NT2/D1 (cell line): ENCODE measurements around the gene TENT4B.
"Not testable (repeated sequence)": the region's sequence is repeated elsewhere in the genome, so short reads cannot be mapped to it uniquely, and the experiment has no call there.

Experiments
- DNase-seq: peaks from one replicate; pipeline ENCODE4 v3.0.0-alpha.2; 2011; ENCODE audit warnings: low read depth, low spot score
- H3K27me3 ChIP-seq: 2 replicates; pipeline ENCODE4 v1.6.0; 2011; ENCODE audit warnings: mild to moderate bottlenecking; ENCODE audit not compliant: insufficient read length, insufficient read depth
- H3K36me3 ChIP-seq: 2 replicates; pipeline ENCODE4 v1.6.1; 2011; ENCODE audit warnings: mild to moderate bottlenecking, low read length, mixed read lengths; ENCODE audit not compliant: insufficient read depth, insufficient read length
- H3K4me1 ChIP-seq: 2 replicates; pipeline ENCODE4 v1.5.1; 2011; ENCODE audit not compliant: insufficient read depth, insufficient read length
- H3K4me3 ChIP-seq: 2 replicates; pipeline ENCODE4 v1.5.1; 2011; ENCODE audit warnings: low read depth; ENCODE audit not compliant: insufficient read length
- H3K9ac ChIP-seq: 2 replicates; pipeline ENCODE4 v1.6.0; 2011; ENCODE audit warnings: low read depth; ENCODE audit not compliant: insufficient read length
- H3K9me3 ChIP-seq: 2 replicates; pipeline ENCODE4 v1.5.1; 2011; ENCODE audit warnings: mild to moderate bottlenecking, low read length; ENCODE audit not compliant: insufficient read depth
- SUZ12 ChIP-seq: IDR thresholded peaks from 2 replicates; pipeline ENCODE4 v1.6.1; 2011; ENCODE audit not compliant: insufficient read length, insufficient read depth; ENCODE audit errors: extremely low read depth
- YY1 ChIP-seq: IDR thresholded peaks from 2 replicates; pipeline ENCODE4 v1.6.1; 2011; ENCODE audit not compliant: insufficient read length, insufficient read depth
- ZNF274 ChIP-seq: IDR thresholded peaks from 2 replicates; pipeline ENCODE4 v1.6.1; 2011; ENCODE audit warnings: mild to moderate bottlenecking, low read depth, low read length

The TENT4B gene

DNA sequence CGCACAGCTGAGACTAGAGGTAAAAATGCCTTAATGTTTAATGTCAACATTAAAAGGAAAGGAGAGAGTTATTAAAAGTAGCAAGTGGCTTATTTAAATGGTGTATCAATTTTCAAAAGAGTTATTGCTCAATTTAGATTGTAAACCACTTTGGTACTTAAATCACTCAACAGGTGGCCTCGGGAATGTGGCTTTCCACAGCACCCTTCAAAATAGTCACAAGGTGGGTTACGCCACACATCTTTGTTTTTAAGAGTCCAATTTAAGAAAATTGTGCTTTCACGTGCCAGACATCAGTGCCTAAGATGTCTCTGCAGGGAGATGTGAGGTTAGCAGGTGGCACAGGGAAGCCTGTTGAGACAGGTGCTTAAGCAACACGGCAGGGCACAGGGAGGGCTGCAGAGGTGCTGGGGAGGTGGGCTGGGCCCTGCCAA is 85.8 kb downstream of the TENT4B start:
- TF ChIP-seq ZNF274 (no peak), SUZ12 (no peak), YY1 (no peak)
- Histone ChIP-seq H3K4me3 (no peak overlapping the region), H3K36me3 (no peaks in the 10 kb centered on the region), H3K9me3 (peaks cover 9% of the 10 kb centered on the region; the same call in 1 of the 2 replicates), H3K9ac (no peak overlapping the region), H3K4me1 (peaks cover 2% of the 10 kb centered on the region), H3K27me3 (no peaks in the 10 kb centered on the region)
- no peak for DNase-seq

DNA sequence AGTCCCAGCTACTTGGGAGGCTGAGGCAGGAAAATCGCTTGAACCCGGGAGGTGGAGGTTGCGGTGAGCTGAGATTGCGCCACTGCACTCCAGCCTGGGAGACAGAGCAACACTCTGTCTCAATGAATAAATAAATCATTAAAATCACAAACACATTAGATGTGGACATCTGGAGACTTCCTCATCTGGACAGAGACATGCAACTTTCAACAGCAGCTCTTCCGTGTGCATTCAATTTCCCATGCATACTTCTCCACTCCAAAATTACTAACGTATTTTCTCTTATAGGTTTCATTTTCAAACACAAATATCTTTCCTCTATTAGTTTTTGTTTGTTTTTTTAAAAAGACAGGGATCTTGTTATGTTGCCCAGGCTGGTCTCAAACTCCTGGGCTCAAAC is 89.9 kb downstream of the TENT4B start:
- not testable (repeated sequence) for DNase-seq, H3K36me3 ChIP-seq, H3K4me1 ChIP-seq, H3K4me3 ChIP-seq, H3K9me3 ChIP-seq, H3K27me3 ChIP-seq, H3K9ac ChIP-seq

DNA sequence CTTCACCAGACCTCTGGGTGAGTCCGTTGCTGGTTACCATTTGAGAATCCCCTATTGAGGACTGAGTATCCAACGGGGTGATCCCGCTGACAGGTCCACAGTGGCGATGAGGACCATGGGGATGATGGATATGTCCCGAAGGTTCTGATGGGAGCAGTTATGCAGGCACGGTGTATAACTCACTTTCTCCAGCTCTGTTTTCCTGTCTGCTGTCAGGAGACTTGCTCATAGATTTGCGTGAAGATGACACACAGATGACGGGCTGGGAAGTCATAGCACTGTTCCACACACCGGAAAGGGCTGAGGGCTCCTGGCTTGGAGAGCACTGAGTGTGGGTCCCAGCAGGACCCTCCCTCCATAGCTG is 91.0 kb downstream of the TENT4B start:
- Histone ChIP-seq H3K36me3 (no peaks in the 10 kb centered on the region), H3K9ac (no peak overlapping the region), H3K4me1 (peaks cover 12% of the 10 kb centered on the region), H3K9me3 (no peaks in the 10 kb centered on the region), H3K27me3 (peaks cover 3% of the 10 kb centered on the region), H3K4me3 (no peak overlapping the region)
- no peak for DNase-seq
- no peak for TF ChIP-seq SUZ12
- no peak for TF ChIP-seq ZNF274
- TF ChIP-seq YY1: no peak

DNA sequence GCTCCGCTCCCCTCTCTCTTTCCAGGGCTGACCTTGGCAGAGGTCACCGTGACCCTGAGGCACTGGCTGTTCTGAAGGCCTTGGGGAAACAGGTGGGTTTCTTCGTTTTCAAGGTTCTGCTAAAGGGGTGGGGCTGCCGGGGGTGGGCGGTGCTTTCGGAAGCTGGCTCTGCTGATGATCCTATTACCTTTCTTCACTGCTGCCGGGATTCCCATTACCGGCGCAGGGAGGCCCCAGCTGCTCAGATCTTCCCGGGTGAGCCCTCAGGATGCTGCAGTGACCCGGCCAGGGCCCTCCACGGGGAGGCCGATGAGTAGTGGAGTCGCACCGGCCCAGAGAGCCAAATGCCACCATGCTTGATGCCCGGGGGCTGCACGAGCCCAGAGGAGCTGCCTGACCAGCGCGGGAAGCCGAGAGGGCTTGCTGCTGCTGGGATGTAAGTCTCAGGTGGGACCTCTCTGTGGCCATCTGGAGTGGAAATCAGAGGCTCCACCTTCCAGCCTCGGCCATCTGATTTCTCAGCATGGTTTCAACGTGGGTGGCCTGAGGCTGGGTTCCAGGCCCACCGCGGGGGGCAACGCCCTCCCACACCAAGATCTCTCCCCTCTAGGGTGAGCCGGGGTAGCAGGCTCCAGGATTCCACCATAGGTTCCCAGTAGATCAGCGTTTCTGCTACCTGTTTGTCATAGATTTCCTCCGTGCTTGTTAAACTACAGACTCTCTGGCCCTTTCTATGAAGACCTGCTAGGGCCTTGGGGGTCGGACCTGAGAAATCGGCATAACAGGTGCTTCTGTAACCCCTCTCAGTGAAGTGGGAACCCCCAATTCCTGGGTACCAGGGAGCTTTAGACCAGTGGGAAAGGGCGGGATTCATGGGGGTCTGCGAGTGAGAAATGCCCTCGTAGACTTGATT is 91.7 kb downstream of the TENT4B start:
- Histone ChIP-seq H3K4me3 (peak overlapping the region; percentile 41), H3K36me3 (peaks cover 5% of the 10 kb centered on the region), H3K4me1 (peaks cover 17% of the 10 kb centered on the region), H3K9me3 (no peaks in the 10 kb centered on the region), H3K27me3 (peaks cover 3% of the 10 kb centered on the region), H3K9ac (peak overlapping the region; percentile 78)
- TF ChIP-seq SUZ12: no peak
- no peak for TF ChIP-seq YY1
- TF ChIP-seq ZNF274: no peak
- no peak for DNase-seq

DNA sequence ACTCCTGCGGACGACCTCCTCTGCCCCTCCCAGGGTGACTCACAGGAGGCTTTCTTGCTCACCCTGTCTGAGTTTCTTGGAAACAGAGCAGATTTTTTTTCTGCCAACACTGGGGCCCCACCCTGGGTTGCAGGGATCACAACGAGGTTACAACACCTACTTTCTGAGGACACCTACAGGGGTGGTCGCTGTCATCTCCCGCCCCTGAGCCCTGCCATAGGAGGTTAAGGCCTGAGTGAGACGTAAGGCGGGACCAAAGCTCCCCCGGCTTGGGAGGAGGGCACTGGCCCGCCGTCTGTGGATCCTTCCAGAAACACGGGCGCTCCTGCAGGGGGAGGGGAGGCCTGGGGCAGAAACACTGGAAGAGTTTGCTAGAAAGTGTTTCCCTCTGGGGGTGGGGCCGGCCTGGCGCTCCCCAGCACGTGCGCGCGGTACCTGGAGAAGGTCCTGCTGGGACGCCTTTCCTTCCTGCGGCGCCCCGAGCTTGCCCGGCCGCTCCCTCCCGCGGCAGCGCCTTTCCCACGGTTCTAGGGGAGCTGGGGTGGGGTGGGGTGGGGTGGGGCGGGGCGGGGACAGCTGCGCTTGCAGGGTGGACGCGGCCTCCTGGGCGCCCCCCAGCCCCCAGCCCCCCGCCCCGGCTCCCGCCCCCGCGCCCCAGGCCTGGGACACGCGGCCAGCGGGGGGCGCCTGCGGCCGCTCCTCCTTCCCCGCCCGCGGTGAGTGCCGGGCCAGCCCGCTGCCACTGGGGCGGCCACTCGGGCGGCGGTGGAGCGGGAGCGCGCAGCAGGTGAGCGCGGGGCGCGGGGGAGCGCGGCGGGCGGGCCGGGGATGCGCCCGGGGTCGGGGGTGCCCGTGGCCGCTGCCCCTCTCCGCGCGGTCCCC is 92.6 kb downstream of the TENT4B start:
- no peaks in the 10 kb centered on the region for H3K9me3 ChIP-seq
- peak overlapping the region; percentile 68 for H3K4me3 ChIP-seq
- H3K36me3 ChIP-seq: peaks cover 7% of the 10 kb centered on the region
- no peak for TF ChIP-seq YY1
- TF ChIP-seq SUZ12: no peak
- TF ChIP-seq ZNF274: no peak
- no peak for DNase-seq
- H3K27me3 ChIP-seq: peaks cover 3% of the 10 kb centered on the region
- H3K4me1 ChIP-seq: peaks cover 19% of the 10 kb centered on the region
- H3K9ac ChIP-seq: peak overlapping the region; percentile 85

DNA sequence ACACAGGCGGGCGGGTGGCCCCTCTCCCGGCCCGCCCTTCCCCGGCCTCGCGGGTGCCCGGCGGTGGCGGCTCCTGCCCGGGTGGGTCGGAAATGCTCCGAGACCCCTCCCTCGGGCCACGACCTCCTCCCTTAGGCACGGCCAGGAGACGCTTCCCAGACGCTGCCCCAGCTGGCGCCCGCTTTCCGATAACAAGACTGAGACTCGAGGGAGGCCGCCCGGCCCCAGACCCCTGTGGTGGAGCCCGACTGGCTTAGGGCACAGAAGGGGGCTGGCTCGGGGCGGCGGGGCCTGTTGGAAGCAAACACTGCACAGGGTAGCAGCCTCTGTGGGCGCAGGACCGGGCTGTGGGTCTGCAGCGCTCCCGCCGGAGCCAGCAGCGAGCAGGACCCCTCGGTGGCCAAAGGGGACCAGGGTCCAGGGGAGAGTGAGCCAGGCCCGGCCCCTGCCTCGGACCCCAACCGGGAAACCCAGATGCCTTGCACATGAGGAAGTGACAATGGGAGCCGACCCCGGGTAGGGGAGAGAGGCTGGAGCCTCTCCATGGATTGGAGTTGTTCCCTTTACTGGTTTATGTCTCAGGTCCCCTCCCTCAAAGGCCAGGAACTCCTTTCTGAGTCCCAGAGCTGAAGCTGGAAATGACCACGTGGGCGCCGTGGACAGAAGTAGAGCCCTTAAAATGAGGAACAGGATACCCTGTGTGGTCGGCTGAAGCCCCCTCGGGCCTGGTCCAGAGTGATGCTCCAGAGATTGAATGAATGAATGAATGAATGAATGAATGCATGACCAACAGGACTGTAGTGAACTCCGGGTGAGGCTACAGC is 93.4 kb downstream of the TENT4B start:
- Histone ChIP-seq H3K36me3 (peaks cover 9% of the 10 kb centered on the region), H3K4me3 (peak overlapping the region; percentile 68), H3K9ac (peak overlapping the region; percentile 85), H3K9me3 (no peaks in the 10 kb centered on the region), H3K4me1 (peaks cover 17% of the 10 kb centered on the region), H3K27me3 (peaks cover 3% of the 10 kb centered on the region)
- TF ChIP-seq SUZ12 (no peak), YY1 (no peak), ZNF274 (no peak)
- no peak for DNase-seq
